Left ventricle myocardium inferior (tissue), 1 donor: ENCODE measurements around the gene ENTPD8. TPM values are rescaled to one million over a fixed set of nuclear protein-coding genes. Genes with fewer than 3 reads are reported as not detected.

Source experiments
- DNase-seq: peaks from one replicate; pipeline ENCODE4 v3.0.0-alpha.2; 2020
- H3K27ac ChIP-seq: fragments of 200-600 bp; replicated peaks from 2 replicates; pipeline ENCODE4 v1.8.0; 2021
- H3K27me3 ChIP-seq: fragments of 200-600 bp; 2 replicates; pipeline ENCODE4 v1.8.0; 2021; ENCODE audit warnings: low read depth
- H3K36me3 ChIP-seq: fragments of 200-600 bp; 2 replicates; pipeline ENCODE4 v1.8.0; 2021
- H3K4me1 ChIP-seq: fragments of 200-600 bp; 2 replicates; pipeline ENCODE4 v1.8.0; 2021
- H3K4me3 ChIP-seq: fragments of 200-600 bp; 2 replicates; pipeline ENCODE4 v1.8.0; 2021; ENCODE audit warnings: mild to moderate bottlenecking, moderate library complexity
- H3K9me3 ChIP-seq: fragments of 200-600 bp; replicated peaks from 2 replicates; pipeline ENCODE4 v1.8.0; 2021
- CTCF ChIP-seq: fragments of 200-600 bp; IDR thresholded peaks from 2 replicates; pipeline ENCODE4 v1.8.0; 2021; ENCODE audit warnings: antibody characterized with exemption, mild to moderate bottlenecking, borderline replicate concordance
- intact Hi-C: fragments of 100-400 bp; cut with micrococcal nuclease; formaldehyde crosslinking; loops from one replicate; pipeline ENCODE4 v1.11.0; 2022
- total RNA-seq: library from RNA; stranded (reverse); fragmentation: NEBNext Ultra II Directional; extraction: Animal tissue kit (Norgen Biotek cat#: 25700); gene quantifications from one replicate; pipeline ENCODE4 v1.2.1, GENCODE V29; 2021
- donor health status: DM: no; HTN: yes; CAD: no; lungs with severe emphysema.

ENTPD8 gene
- total RNA-seq, 1 donor from 2014 or later = not detected

GRCh38 chr9:137428841-137429545, 12.2 kb downstream of the ENTPD8 start:
- Histone ChIP-seq H3K36me3 (no peaks in the 10 kb centered on the region), H3K4me1 (peaks cover 20% of the 10 kb centered on the region), H3K4me3 (no peak overlapping the region), H3K27ac (no peak overlapping the region), H3K27me3 (no peaks in the 10 kb centered on the region), H3K9me3 (no peaks in the 10 kb centered on the region)
- intact Hi-C loops = no loop called here
- TF ChIP-seq CTCF = no peak
- DNase-seq = no peak

- no peak overlapping the region for H3K27ac ChIP-seq
- H3K27me3 ChIP-seq = no peaks in the 10 kb centered on the region
- H3K36me3 ChIP-seq = no peaks in the 10 kb centered on the region
- H3K4me3 ChIP-seq = no peak overlapping the region
- no peak for TF ChIP-seq CTCF
- no peak for DNase-seq
- no peaks in the 10 kb centered on the region for H3K9me3 ChIP-seq
- intact Hi-C loops = no loop called here
- peaks cover 27% of the 10 kb centered on the region for H3K4me1 ChIP-seq
Observed at GRCh38 chr9:137428311-137428630, 12.9 kb downstream of the ENTPD8 start.

GRCh38 chr9:137427454-137428310, 13.5 kb downstream of the ENTPD8 start:
- Histone ChIP-seq H3K9me3 (no peaks in the 10 kb centered on the region), H3K36me3 (no peaks in the 10 kb centered on the region), H3K27me3 (no peaks in the 10 kb centered on the region), H3K4me1 (peaks cover 29% of the 10 kb centered on the region), H3K27ac (no peak overlapping the region), H3K4me3 (no peak overlapping the region)
- DNase-seq = no peak
- intact Hi-C loops = no loop called here
- TF ChIP-seq CTCF = no peak

GRCh38 chr9:137426018-137426681, 15.0 kb downstream of the ENTPD8 start:
- H3K4me3 ChIP-seq = no peak overlapping the region
- DNase-seq = peak; percentile 16
- no peaks in the 10 kb centered on the region for H3K9me3 ChIP-seq
- no peaks in the 10 kb centered on the region for H3K36me3 ChIP-seq
- H3K27ac ChIP-seq = peak overlapping the region; percentile 54
- H3K4me1 ChIP-seq = peaks cover 44% of the 10 kb centered on the region
- H3K27me3 ChIP-seq = no peaks in the 10 kb centered on the region
- intact Hi-C loops = no loop called here
- no peak for TF ChIP-seq CTCF

GRCh38 chr9:137423514-137424291, 17.5 kb downstream of the ENTPD8 start:
- no peaks in the 10 kb centered on the region for H3K36me3 ChIP-seq
- peak; percentile 24 for DNase-seq
- peak; percentile 51 for TF ChIP-seq CTCF
- intact Hi-C loops = no loop called here
- H3K27me3 ChIP-seq = no peaks in the 10 kb centered on the region
- H3K4me3 ChIP-seq = peak overlapping the region; percentile 96
- no peaks in the 10 kb centered on the region for H3K9me3 ChIP-seq
- H3K27ac ChIP-seq = peak overlapping the region; percentile 85
- peaks cover 46% of the 10 kb centered on the region for H3K4me1 ChIP-seq
